ENCODE results near the gene STK24.

STK24 gene

DNA sequence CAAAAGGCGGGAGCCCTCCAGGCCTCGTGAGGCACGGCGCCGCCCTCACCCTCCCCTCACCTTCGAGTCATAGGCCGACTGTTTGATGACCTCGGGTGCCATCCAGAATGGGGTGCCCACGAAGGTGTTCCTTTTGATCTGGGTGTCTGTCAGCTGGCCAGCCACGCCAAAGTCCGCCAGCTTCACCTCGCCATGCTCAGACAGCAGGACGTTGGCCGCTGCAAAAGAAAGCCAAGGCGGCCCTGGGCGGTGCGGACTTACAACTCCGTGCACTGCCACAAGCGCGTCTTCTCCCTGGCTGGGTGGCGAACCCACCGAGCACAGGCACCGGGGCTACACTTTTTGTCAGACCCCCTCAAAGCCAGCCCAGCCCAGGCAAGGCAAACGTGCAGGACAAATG lies 102.1 kb downstream of the STK24 start:
- no peak for TF ChIP-seq POLR2A (IDR thresholded peaks at IDR 0.05; ENCODE audit: low read depth, low read length)
- no peak for FAIRE-seq
- no peak for DNase-seq (ENCODE audit: insufficient read length, low spot score)

DNA sequence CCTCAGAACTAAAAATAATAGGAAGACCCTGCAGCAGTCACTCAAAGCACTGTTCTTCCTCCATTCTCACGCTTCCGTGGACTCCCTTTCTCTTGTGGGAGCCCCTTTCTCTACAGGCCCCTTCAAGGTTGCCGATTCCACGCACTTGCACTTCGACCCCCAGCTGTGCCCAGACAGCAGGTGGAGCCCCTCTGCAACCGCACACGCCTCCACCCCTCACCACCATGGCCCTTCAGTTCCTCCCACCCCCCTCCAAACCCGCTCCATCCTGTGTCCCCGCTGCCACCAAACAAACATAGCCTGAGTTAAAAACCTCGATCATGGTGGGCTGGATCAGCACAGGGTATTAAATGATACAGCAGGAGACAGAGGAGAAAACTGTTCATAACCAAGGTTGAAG lies 102.6 kb downstream of the STK24 start:
- DNase-seq (ENCODE audit: insufficient read length, low spot score) (no peak), FAIRE-seq (no peak)
- TF ChIP-seq POLR2A (IDR thresholded peaks at IDR 0.05; ENCODE audit: low read depth, low read length), result no peak

DNA sequence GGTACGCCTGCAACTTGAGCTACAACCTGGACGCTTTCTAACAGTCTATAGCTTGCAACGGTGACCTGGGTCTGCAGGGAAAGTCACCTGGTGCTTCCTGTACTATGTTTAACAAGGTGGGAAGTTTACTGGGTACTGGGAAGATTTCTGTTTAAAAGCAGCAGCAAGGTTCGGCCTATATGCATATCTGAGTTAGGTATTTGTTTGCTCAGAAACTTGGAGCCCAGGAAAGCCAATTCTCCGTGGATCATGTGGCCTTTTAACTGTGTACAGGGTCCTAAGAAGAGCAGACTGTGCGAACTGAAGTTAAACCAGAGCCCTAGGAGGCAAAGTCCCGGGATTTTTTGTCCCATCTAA lies 103.1 kb downstream of the STK24 start:
- FAIRE-seq (no peak), DNase-seq (ENCODE audit: insufficient read length, low spot score) (no peak)
- no peak for TF ChIP-seq POLR2A (IDR thresholded peaks at IDR 0.05; ENCODE audit: low read depth, low read length)

DNA sequence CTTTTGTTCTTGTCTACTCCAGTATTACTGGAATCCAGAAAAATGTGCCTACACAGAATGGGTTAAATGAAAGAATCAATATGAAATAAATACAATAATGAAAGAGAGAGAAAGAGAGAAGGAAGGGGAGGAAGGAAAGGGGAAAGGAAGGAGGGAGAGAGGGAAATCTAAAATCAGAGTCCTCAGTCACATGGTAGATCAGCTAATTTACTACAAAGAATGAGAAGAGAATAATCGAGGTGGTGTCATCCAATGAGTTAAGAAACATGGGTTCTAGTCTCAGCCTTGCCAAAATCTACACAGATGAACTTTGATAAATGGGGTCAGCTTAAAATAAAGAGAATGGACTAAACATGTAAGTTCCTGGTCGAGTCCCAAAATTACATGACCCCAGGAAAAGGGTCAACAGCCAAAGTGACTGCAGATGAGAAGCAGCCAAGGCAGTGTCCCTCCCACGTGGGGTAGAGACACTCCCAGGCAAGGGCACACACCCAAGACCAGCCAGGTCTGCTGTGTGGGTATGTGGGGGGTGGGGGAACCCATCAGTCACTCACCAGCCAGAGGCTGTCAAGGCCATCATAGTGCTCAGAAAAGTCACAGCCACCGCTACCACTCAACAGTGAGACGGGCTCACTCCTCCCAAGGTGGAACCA lies 103.6 kb downstream of the STK24 start:
- no peak for DNase-seq (ENCODE audit: insufficient read length, low spot score)
- no peak for TF ChIP-seq POLR2A (IDR thresholded peaks at IDR 0.05; ENCODE audit: low read depth, low read length)
- no peak for FAIRE-seq

DNA sequence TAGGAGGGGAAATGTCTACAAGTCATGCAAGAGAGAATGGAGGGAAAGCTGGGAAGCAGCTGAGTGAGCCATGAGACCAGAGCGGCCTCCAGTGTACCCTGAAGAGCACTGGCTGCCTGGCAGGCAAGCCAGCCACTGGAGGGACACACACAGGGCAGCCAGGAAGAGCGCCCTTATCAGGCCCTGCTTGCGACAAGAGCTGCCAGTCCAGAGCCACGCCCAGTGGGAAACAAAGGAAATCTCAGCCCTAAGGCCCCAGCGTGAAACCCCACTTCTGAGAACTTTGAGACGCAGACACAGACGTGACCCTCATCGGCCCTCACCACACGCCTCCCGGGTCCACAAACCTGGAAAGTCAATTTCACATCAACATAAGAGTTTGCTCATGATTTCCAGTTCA lies 105.0 kb downstream of the STK24 start:
- no peak for DNase-seq (ENCODE audit: insufficient read length, low spot score)
- TF ChIP-seq POLR2A (IDR thresholded peaks at IDR 0.05; ENCODE audit: low read depth, low read length), result no peak
- FAIRE-seq, result no peak

DNA sequence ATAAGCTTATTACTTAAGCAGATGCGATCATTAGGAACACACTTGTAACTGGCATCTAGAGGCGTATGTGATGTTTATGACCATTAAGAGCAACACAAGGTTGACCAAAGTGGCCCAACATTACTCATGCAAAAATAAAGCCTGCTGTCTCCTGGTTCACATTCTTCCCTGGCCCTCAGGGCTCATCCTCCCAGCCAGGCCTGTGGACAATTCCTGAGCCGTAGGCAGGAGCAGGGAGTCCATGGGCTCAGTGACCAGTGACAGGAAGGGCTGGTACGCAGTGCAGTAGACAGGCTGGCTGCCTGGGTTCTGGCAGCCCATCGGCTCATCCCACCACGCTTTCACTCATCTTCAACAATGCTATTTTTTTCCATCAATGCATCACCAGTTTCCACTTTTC lies 106.0 kb downstream of the STK24 start:
- FAIRE-seq (no peak), DNase-seq (ENCODE audit: insufficient read length, low spot score) (no peak)
- TF ChIP-seq POLR2A (IDR thresholded peaks at IDR 0.05; ENCODE audit: low read depth, low read length), result no peak

DNA sequence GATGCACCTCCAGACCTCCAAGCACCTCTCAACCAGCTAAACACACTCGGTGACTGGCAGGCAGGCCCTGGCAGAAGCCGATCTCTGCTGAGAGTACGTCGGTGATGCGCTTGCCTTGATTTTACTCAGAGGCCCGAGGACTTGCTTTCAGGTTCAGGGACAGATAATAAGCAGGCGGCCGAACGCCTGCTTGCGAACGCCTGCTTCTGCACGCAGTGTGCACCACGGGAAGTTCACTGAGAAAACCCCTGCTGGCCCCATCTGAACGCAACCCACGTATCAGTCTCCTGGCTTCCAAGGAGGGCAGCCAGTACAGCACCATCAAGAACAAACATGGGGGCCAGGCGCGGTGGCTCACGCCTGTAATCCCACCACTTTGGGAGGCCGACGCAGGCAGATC lies 108.0 kb downstream of the STK24 start:
- FAIRE-seq (no peak), DNase-seq (ENCODE audit: insufficient read length, low spot score) (no peak)
- TF ChIP-seq POLR2A (IDR thresholded peaks at IDR 0.05; ENCODE audit: low read depth, low read length), result no peak

DNA sequence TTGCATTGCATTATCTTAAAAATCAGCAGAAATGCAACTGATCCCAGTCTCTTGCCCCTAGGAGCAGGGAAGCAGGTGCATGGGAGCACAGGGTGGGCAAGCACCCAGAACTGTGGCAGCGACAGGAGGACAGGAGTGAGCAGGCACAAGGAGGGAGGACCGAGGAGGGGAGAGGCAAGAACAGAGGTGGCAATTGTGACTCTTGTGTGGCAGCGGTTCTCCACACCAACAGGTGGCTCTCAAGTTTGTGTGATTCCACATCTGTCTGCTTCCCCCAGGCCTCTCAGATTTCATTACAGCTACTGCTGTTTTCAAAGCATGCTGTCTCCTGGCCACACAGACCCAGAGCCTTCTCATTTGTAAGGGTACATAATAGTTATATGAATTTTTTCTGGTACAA lies 108.5 kb downstream of the STK24 start:
- no peak for FAIRE-seq
- DNase-seq (ENCODE audit: insufficient read length, low spot score), result no peak
- no peak for TF ChIP-seq POLR2A (IDR thresholded peaks at IDR 0.05; ENCODE audit: low read depth, low read length)

DNA sequence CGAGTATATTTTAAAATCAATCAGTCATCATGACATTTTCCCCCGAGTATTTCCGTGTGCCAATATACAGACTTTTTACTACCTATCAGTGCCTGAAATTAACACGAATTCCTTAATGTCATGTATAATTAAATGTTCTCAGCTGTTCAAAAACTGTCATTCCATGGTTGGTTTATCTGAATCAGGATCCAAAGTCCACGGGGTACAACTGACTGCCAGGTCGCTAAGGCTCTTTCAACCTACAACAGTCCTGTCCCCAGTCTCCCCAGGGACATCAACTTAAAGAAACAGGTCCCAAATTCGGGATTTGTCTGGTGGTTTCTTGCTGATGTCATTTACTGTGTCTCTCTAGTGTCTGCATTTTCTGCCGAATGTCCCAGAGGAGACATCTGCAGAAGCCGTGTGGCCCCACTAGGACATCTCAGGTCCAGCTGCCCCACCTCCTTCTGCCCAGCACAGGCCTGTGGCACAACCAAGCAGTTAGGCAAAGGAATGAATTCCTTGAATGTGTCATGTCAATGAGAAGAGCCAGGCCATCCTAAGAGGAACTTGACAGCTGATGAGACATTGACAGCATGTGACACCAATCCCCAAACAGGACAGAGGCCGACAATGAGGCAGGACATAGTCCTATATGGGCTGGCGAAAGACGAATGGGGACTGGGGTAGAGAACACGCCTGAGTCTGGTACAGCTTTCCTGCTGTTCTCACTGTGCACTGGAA lies 109.5 kb downstream of the STK24 start:
- FAIRE-seq, result no peak
- TF ChIP-seq POLR2A (IDR thresholded peaks at IDR 0.05; ENCODE audit: low read depth, low read length), result no peak
- no peak for DNase-seq (ENCODE audit: insufficient read length, low spot score)

DNA sequence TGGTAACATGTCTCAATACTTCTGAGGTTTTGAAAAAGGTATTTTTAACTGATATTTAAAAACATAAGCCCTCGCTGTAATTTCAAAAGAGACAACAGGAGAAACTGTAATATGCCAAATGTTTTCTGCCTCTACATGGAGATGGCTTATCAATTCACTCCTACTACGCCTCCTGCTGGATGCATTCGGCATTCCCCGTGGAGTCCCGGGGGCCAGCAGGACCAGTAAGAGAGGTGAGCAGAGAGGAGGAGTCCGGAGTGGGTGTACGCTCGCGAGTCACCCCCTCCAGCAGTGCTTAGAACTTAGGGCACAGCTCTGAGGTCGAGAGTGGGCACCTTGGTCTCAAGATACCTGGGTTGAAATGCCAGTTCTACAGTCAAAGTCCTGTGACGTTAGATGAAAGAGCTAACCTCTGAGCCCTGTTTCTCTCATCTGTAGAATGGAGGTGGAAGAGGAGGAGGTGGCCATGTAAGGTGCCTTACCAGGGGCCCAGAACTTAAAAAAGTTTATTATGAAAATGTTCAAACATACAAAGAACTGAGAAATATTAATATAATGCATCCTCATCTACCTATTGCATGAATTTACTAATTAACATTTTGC lies 110.2 kb downstream of the STK24 start:
- TF ChIP-seq POLR2A (IDR thresholded peaks at IDR 0.05; ENCODE audit: low read depth, low read length), result no peak
- DNase-seq (ENCODE audit: insufficient read length, low spot score), result peak; percentile 77
- FAIRE-seq, result no peak

DNA sequence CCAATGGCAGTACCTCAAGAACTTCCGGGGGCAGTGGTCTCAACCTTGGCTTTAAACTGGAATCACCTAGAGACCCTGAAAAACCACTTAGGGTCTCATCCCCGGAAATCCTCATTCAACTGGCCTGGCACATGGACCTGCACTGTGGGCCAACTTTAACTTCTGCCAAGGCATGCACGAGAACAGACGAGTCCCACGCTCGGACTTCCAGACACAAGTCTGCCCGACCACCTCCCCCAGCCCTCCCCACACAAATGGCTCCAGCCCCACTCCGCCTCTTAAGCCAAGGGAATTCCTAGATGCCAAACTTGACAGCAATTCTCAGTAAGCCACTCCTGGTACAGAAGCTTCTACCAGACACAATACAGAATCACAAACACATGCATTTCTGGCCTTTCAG lies 114.0 kb downstream of the STK24 start:
- no peak for TF ChIP-seq POLR2A (IDR thresholded peaks at IDR 0.05; ENCODE audit: low read depth, low read length)
- DNase-seq (ENCODE audit: insufficient read length, low spot score) (no peak), FAIRE-seq (no peak)

DNA sequence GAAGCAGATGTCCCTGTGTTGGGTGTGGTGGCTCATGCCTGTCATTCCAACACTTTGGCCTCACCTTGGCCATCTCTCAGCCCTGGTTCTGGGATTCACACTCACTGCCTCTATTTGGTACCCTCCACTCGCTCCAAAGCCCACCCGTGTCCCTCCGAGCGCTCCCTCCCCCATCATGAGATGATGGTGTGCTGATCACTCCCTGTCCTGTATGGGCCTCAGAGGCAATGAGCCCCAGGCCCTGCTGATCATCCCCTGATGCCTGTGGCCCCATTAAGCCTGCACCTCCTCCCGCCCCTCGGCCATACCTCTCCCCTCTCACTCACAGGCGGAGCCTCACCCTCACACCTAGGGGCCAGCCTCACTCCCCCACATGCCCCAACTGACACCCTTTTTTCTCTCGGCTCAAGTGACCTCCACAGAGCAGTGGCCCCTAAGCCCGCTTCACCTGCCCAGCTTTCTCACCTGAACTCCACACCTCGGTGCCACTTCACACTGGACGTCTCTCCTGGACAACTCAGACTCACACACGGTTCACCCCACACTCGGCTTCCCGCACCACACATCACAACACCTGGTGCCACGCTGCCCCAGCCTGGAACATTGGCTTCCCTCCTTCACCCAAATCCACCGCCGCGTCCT lies 114.5 kb downstream of the STK24 start:
- DNase-seq (ENCODE audit: insufficient read length, low spot score), result no peak
- no peak for TF ChIP-seq POLR2A (IDR thresholded peaks at IDR 0.05; ENCODE audit: low read depth, low read length)
- no peak for FAIRE-seq

DNA sequence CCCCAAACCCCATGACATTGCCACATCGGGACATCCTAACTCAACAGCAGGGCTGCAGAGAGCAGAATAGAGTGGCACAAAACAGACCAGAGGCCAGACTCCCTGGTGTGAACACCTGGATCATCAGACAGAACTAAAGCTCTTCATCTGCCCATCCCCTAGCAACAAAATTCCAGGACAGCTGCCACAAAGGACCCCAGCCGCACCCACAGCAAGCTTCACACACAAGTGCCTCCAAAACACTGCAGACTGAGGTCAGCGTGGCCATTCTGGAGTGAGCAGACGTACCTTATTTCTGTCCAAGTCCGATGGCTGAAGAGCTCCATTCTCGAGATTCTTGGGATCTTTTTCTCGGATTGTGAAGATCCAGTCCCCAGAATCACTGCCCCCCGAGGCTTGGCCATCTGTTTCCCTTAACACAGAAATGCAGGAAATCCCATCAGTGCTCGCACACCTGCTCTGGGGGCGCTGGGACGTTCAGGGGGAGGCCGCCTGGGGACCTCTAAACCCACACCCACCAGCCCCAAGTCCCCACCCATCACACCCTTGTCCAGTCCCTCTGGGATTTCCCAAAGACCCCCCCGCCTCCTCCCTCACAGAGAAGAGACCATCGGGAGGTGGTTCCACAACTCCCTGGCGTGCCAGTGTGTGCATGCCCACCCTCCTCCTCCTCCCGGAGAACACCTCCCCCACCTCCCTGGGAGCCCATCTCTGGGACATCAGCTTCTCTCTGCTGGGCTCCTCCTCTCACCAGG lies 115.2 kb downstream of the STK24 start:
- DNase-seq (ENCODE audit: insufficient read length, low spot score) (no peak), FAIRE-seq (no peak)

DNA sequence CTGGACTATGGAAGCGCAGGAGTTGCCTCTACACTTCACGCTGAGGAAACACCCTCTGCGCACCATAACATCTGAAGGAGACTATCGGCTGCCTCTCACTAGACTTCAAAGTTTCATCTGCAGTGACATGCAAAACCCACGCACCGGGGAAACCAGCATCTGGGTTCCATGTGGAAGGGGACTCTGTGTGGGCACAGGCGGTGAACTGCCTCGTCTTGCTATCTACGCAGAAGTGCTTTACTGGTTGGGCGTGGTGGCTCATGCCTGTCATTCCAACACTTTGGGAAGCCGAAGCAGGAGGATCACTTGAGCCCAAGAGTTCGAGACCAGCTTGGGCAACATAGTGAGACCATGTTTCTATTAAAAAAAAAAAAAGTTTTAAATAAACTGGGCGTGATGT lies 116.4 kb downstream of the STK24 start:
- no peak for DNase-seq (ENCODE audit: insufficient read length, low spot score)
- TF ChIP-seq POLR2A (IDR thresholded peaks at IDR 0.05; ENCODE audit: low read depth, low read length), result no peak
- no peak for FAIRE-seq

More for the DNA sequence above, 115.2 kb downstream of the STK24 start:
- no peak for TF ChIP-seq POLR2A (IDR thresholded peaks at IDR 0.05; ENCODE audit: low read depth, low read length)
